HG03103 (cell line): Measurements from ENCODE around the gene FOSB.
"Not testable (repeated sequence)": the region's sequence is repeated elsewhere in the genome, so short reads cannot be mapped to it uniquely, and the experiment has no call there.

ENCODE experiments used
- ATAC-seq: cut with Tn5 transposase; IDR thresholded peaks from one replicate; pipeline ENCODE4 v1.9.1; 2021; ENCODE audit warnings: low read depth; ENCODE audit not compliant: unreplicated experiment

FOSB gene

DNA sequence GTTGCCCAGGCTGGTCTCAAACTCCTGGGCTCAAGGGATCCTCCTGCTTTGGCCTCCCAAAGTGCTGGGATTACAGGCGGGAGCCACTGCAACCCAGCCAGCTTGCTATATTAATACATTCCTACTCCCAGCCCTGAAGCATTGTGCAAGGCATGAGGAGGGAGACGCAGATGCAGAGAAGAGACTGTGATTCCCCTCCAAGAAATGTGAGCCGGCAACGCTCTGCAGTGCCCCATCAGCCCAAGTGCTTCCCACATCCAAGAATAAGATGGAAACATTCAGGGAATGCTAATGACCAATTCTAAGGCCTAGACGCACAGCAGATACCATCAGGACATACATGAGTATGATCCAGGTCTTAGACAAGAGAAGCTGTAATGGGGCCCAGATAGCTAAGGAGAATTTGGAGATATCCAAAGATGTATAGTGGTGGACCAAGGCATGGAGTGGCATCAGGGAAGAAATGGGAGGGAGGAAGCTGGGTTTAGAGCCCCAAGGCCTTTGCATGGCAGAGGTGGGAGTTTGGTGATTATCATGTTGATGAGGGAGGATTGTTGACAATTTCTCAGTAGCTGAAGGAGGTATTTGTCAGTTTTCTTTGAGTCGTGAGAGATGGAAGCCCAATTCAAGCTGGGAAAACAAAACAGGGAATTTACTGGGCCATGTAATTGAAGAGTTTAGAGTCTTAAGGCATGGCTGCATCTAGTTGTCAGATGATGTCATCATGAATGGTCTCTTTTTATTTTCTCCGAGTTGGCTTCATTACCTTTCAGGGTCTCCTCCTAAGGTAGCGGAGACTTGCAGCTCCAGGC lies 33.3 kb downstream of the FOSB start:
- no peak for ATAC-seq

DNA sequence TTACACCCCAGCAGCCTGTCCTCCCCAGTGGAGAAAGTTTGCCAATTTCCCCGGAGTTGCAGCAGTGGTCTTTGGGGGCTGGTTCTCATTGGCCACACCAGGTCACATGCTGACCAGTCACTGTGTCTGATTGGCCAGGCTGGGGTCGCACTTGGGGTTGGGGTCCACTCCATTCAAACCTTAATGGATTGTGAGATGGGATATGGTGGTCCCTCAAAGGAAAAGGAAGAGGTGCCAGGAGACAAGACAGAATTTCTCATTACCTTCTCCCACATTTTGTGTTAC lies 33.9 kb downstream of the FOSB start:
- no peak for ATAC-seq

GRCh38 chr19:45502111-45502510 lies 34.3 kb downstream of the FOSB start:
- ATAC-seq = no peak

- no peak for ATAC-seq
These were observed 36.1 kb downstream of the FOSB start for GRCh38 chr19:45503909-45504308.

DNA sequence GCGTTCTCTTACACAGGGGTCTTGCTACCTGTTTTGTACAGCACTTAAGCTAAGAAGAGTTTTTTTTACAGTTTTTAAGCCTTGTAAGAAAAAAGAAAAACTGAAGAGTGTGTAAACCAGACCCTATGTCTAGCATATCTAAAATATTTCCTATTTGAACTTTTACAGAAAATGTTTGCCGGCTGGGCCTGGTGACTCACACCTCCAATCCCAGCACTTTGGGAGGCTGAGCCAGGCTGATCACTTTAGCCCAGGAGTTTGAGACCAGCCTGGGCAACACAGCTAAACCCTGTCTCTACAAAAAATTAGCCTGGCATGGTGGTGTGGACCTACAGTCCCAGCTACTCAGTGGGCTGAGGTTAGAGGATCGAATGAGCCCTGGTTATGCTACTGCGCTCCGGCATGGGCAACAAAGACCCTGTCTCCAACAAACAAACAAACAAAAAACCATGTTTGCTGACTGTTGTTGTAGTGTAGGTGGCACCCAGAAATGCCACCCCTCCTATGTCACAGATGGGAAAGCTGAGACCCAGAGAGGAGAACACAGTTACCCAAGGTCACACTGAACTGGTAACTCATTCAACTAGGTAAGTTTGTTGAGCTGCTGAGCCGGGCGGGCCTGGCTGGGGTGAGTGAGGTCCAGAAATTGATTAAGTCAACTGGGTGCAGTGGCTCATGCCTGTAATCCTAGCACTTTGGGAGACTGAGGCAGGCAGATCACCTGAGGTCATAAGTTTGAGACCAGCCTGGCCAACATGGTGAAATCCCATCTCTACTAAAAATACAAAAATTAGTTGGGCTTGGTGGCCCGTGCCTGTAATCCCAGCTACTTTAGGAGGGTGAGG lies 37.6 kb downstream of the FOSB start:
- ATAC-seq = no peak

GRCh38 chr19:45505996-45506245 lies 38.1 kb downstream of the FOSB start:
- ATAC-seq = no peak

GRCh38 chr19:45506246-45506988 lies 38.6 kb downstream of the FOSB start:
- peak; percentile 47 for ATAC-seq

DNA sequence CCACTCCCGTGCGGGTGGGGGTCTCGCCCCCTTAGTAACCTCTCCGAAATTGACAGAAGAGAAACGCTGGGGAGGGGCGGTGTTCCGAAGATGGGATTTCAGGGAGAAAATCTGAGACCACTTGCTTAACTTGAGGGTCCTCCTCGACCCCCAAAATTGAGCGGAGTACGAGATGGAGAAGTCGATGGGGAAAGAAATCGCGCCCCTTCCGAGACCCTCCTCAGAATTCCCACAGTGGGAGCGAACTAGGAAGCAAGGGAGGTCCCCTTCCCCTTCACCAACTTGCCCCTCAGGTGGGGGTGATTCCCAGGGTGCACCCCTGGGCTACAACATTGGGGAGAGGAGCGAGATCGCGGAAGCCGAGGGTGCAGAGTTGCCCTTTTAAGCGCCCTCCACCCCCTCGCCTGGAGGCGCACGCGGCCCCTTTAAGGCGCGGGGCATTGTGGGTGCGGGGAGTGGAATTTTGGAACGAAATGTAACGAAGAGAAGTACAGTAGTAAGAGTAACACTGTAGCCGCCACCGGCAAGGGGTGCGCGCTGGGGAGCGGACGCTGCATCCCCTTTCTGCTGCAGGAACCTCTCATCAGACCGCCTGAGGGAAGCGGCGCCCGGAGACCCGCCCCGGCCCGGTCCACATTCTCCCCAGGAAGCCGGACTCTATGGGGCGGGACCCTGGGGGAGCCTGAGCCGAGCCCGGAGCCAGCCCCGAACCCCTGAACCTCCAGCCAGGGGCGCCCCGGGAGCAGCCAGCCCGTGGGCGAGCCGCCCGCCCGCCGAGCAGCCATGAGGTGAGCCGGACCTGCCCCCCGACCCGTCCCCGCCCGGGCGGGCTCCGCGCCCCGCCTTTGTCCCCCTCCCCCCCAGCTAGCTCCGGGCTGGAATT lies 39.4 kb downstream of the FOSB start, which contains the start of gene VASP:
Gene VASP, plus strand, starts transcription at position 491 of the 883 bp plus-strand sequence. Its CDS starts 293 bp downstream, at position 784.
- peak; percentile 34 for ATAC-seq

DNA sequence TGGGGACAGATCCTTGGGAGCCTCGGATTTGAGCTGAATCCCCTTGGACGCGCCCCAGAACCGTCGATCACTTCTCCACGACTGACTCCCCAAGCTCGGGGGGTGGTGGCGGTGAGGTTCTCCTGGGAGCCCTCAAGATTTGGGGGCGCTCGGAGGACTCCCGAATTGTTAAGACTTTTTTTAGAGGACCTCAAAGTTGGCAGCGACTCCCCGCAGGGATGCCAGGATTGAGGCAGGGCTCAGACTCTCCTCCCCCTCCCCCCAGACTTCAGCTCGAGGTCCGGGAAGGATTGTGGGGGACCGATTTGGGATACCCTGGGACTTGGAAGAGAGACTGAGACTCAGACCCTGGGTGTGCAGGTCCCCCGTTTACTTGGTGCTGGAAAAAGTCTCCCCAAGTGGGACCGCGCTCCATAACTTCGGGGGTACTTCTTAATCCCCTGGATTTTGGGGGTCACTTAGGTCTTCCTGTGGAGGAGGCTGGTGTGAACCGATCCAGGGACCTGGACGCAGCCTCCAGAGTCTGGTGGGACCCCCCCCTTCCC lies 40.1 kb downstream of the FOSB start:
- no peak for ATAC-seq

- no peak for ATAC-seq
These were observed 40.6 kb downstream of the FOSB start for GRCh38 chr19:45508417-45508860.

DNA sequence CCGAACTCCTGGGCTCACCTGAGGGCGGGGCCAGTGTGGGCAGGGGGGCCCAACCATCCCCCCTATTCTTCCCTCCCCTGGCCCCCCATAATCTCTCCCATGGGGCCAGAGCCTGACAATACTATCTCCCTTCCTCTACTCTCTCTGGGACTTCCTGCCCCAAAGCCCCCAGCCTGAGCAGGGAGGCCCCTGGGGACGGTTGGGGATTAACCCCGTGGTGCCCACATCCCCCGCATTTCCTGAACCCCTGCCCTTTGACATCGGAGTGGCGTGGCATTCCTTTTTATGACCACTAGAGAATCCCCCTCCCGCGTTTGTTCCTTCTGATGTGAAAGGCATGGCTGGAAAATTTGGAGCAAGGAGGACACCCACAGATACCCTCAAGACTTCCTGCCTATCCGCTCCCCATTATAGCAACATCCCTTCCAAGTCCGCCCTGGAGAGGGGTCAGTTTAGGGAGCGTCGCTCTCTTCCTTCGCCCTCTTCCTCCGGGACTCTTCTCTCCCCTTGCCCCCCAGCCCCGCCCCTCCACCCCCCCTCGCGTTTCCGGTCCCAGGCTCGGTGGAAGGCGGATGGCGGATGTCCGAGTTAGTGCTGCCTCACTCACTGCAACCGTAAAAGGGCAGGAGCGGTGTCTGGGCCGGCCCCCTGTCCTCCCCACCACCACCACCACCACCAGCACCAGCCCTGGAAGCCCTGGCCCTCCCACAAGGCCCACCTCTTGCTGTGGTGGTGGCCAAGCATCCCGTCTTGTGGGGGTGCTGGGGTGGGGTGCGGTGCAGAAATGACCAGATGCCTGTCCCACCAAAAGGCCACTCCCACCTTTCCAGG lies 41.3 kb downstream of the FOSB start:
- no peak for ATAC-seq

GRCh38 chr19:45509692-45510015 lies 41.9 kb downstream of the FOSB start:
- no peak for ATAC-seq

GRCh38 chr19:45510352-45510751 lies 42.6 kb downstream of the FOSB start:
- not testable (repeated sequence) for ATAC-seq

- ATAC-seq = no peak
These were observed 43.3 kb downstream of the FOSB start for GRCh38 chr19:45511074-45511473.

- ATAC-seq = no peak
These were observed 45.2 kb downstream of the FOSB start for GRCh38 chr19:45512881-45513483.

GRCh38 chr19:45514376-45515051 lies 46.7 kb downstream of the FOSB start:
- ATAC-seq = no peak

DNA sequence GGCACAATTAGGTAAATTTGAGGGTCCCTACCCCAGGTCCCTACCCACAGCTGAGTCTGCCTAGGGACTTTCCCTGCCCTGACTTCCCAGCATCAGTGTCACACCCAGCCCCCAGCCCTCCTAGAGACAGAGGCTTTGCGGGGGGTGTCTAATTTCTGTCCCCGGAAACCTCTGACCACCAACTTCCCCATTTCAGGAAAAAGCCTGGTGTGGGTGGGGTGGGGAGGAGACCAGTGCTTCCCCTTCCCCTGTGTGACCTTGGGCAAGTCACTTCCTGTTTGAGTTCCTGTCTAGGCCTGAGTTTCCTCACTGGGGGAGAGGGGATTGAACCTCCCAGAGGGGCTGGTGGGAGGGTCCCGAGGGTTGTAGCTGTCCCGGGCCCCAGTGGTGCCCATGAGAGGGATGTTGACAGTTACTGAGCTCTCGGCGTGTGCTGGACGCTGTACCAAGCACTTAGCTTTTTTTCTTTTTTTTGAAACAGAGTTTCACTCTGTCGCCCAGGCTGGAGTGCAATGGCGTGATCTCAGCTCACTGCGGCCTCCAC lies 47.4 kb downstream of the FOSB start:
- no peak for ATAC-seq

GRCh38 chr19:45515807-45516401 lies 48.1 kb downstream of the FOSB start:
- ATAC-seq = no peak
